Loucy (cell line): ENCODE results near the gene CAMTA1.

ENCODE experiments used
- H2AFZ ChIP-seq: fragments of 200-600 bp; sonication (generic); 2 replicates; pipeline ENCODE4 v1.6.0; 2016; ENCODE audit warnings: antibody characterized with exemption, mild to moderate bottlenecking, low read length, moderate library complexity
- H3F3A ChIP-seq: fragments of 200-600 bp; 2 replicates; pipeline ENCODE4 v1.6.0; 2016; ENCODE audit warnings: antibody characterized with exemption, low read depth, mild to moderate bottlenecking
- H3K27me3 ChIP-seq: fragments of 200-600 bp; sonication (generic); 2 replicates; pipeline ENCODE4 v1.6.1; 2014; ENCODE audit warnings: low read length, mild to moderate bottlenecking; ENCODE audit not compliant: insufficient read depth, poor library complexity, severe bottlenecking
- H3K36me3 ChIP-seq: fragments of 200-600 bp; sonication (generic); 2 replicates; pipeline ENCODE4 v1.6.1; 2016; ENCODE audit warnings: low read length; ENCODE audit not compliant: insufficient read depth
- H3K4me1 ChIP-seq: fragments of 200-600 bp; sonication (generic); 2 replicates; pipeline ENCODE4 v1.5.1; 2014; ENCODE audit warnings: low read length, mild to moderate bottlenecking; ENCODE audit not compliant: insufficient read depth, poor library complexity, severe bottlenecking
- H3K4me2 ChIP-seq: fragments of 200-600 bp; sonication (generic); 2 replicates; pipeline ENCODE4 v1.6.0; 2014; ENCODE audit warnings: antibody characterized with exemption, low read length, low read depth, mild to moderate bottlenecking; ENCODE audit not compliant: poor library complexity, severe bottlenecking
- H3K4me3 ChIP-seq: fragments of 200-600 bp; sonication (generic); 2 replicates; pipeline ENCODE4 v1.5.1; 2014; ENCODE audit warnings: low read length, mild to moderate bottlenecking, mixed read lengths; ENCODE audit not compliant: poor library complexity, severe bottlenecking
- H3K79me2 ChIP-seq: fragments of 200-600 bp; sonication (generic); 2 replicates; pipeline ENCODE4 v1.6.1; 2014; ENCODE audit warnings: low read length; ENCODE audit not compliant: insufficient read depth
- H3K9ac ChIP-seq: fragments of 200-600 bp; sonication (generic); 2 replicates; pipeline ENCODE4 v1.6.0; 2014; ENCODE audit warnings: mild to moderate bottlenecking, low read depth, low read length, moderate library complexity; ENCODE audit not compliant: poor library complexity, severe bottlenecking
- H3K9me2 ChIP-seq: fragments of 200-600 bp; sonication (generic); replicated peaks from 2 replicates; pipeline ENCODE4 v1.6.1; 2016; ENCODE audit warnings: low read depth, low read length, mixed read lengths
- H3K9me3 ChIP-seq: fragments of 200-600 bp; sonication (generic); 2 replicates; pipeline ENCODE4 v1.6.1; 2014; ENCODE audit warnings: mild to moderate bottlenecking, antibody characterized with exemption, low read length, low read depth; ENCODE audit not compliant: insufficient read depth
- H4K20me1 ChIP-seq: fragments of 200-600 bp; sonication (generic); 2 replicates; pipeline ENCODE4 v1.6.0; 2014; ENCODE audit warnings: antibody characterized with exemption, low read length, mild to moderate bottlenecking; ENCODE audit not compliant: insufficient read depth, poor library complexity, severe bottlenecking
- CTCF ChIP-seq: fragments of 200-600 bp; sonication (generic); conservative IDR thresholded peaks from 2 replicates; pipeline ENCODE4 v1.5.1; 2014; ENCODE audit warnings: mild to moderate bottlenecking, antibody characterized with exemption, low read length
- EZH2phosphoT487 ChIP-seq: fragments of 200-600 bp; IDR thresholded peaks from 2 replicates; pipeline ENCODE4 v1.6.1; 2018; ENCODE audit warnings: antibody characterized with exemption, mild to moderate bottlenecking, moderate library complexity, borderline replicate concordance

CAMTA1 gene

GRCh38 chr1:7459914-7460313 is 674.7 kb downstream of the CAMTA1 start:
- Histone ChIP-seq H3K4me1 (no peaks in the 10 kb centered on the region), H3K27me3 (no peaks in the 10 kb centered on the region), H3K9me3 (no peaks in the 10 kb centered on the region; the same call in 1 of the 2 replicates), H3K4me2 (no peak overlapping the region), H3K4me3 (no peak overlapping the region), H3F3A (no peaks in the 10 kb centered on the region), H3K79me2 (no peaks in the 10 kb centered on the region), H3K9ac (no peak overlapping the region), H3K9me2 (no peaks in the 10 kb centered on the region), H2AFZ (no peak overlapping the region), H4K20me1 (no peaks in the 10 kb centered on the region), H3K36me3 (no peaks in the 10 kb centered on the region)
- TF ChIP-seq EZH2phosphoT487 (no peak), CTCF (no peak)

- H3K4me3 ChIP-seq, result no peak overlapping the region
- H2AFZ ChIP-seq, result no peak overlapping the region
- H4K20me1 ChIP-seq, result no peaks in the 10 kb centered on the region
- H3K9ac ChIP-seq, result no peak overlapping the region
- no peaks in the 10 kb centered on the region for H3K9me2 ChIP-seq
- TF ChIP-seq EZH2phosphoT487, result no peak
- no peak for TF ChIP-seq CTCF
- no peaks in the 10 kb centered on the region for H3K4me1 ChIP-seq
- no peaks in the 10 kb centered on the region for H3F3A ChIP-seq
- no peaks in the 10 kb centered on the region for H3K27me3 ChIP-seq
- no peaks in the 10 kb centered on the region for H3K36me3 ChIP-seq
- no peaks in the 10 kb centered on the region; the same call in 1 of the 2 replicates for H3K9me3 ChIP-seq
- H3K79me2 ChIP-seq, result no peaks in the 10 kb centered on the region
- no peak overlapping the region for H3K4me2 ChIP-seq
These were observed 675.6 kb downstream of the CAMTA1 start for GRCh38 chr1:7460807-7461206.

GRCh38 chr1:7462617-7463016 is 677.4 kb downstream of the CAMTA1 start:
- no peaks in the 10 kb centered on the region for H3F3A ChIP-seq
- no peak overlapping the region for H2AFZ ChIP-seq
- H3K9me2 ChIP-seq, result no peaks in the 10 kb centered on the region
- no peak overlapping the region for H3K9ac ChIP-seq
- no peaks in the 10 kb centered on the region for H4K20me1 ChIP-seq
- H3K27me3 ChIP-seq, result no peaks in the 10 kb centered on the region
- H3K9me3 ChIP-seq, result no peaks in the 10 kb centered on the region; the same call in 1 of the 2 replicates
- no peaks in the 10 kb centered on the region for H3K36me3 ChIP-seq
- H3K4me1 ChIP-seq, result no peaks in the 10 kb centered on the region
- H3K4me2 ChIP-seq, result no peak overlapping the region
- TF ChIP-seq EZH2phosphoT487, result no peak
- no peak for TF ChIP-seq CTCF
- H3K79me2 ChIP-seq, result no peaks in the 10 kb centered on the region
- H3K4me3 ChIP-seq, result no peak overlapping the region
